HEK293T (cell line): ENCODE measurements around the gene SCLY.
"Not testable (repeated sequence)": the region's sequence is repeated elsewhere in the genome, so short reads cannot be mapped to it uniquely, and the experiment has no call there.

Source experiments
- CTCF ChIA-PET: fragments of 350-600 bp; formaldehyde crosslinking; extraction: SDS; loops from one replicate; lab custom pipeline; 2021; ENCODE audit warnings: antibody characterized with exemption, inconsistent platforms; lab: Yijun Ruan, JAX
- POLR2A ChIA-PET: fragments of 350-600 bp; formaldehyde crosslinking; extraction: SDS; loops from one replicate; lab custom pipeline; 2020; ENCODE audit warnings: antibody characterized with exemption, inconsistent platforms; lab: Yijun Ruan, JAX
- DNase-seq: peaks from one replicate; pipeline ENCODE4 v3.0.0; 2012; ENCODE audit warnings: mixed read lengths; ENCODE audit errors: extremely low spot score
- ARNT ChIP-seq: fragments of 450-650 bp; IDR thresholded peaks from 2 replicates; pipeline ENCODE4 v1.6.1; 2017; ENCODE audit warnings: mild to moderate bottlenecking
- BHLHE40 ChIP-seq: fragments of 450-650 bp; IDR thresholded peaks from 2 replicates; pipeline ENCODE4 v1.6.1; 2016; ENCODE audit warnings: mild to moderate bottlenecking, moderate library complexity, borderline replicate concordance
- CTBP1 ChIP-seq: fragments of 450-650 bp; IDR thresholded peaks from 2 replicates; pipeline ENCODE4 v1.6.1; 2016; ENCODE audit warnings: borderline replicate concordance
- ELF4 ChIP-seq: fragments of 450-650 bp; IDR thresholded peaks from 2 replicates; pipeline ENCODE4 v1.6.1; 2017; ENCODE audit warnings: antibody characterized with exemption
- FOXA1 ChIP-seq: fragments of 450-650 bp; IDR thresholded peaks from 2 replicates; pipeline ENCODE4 v1.6.1; 2016; ENCODE audit warnings: mild to moderate bottlenecking
- FOXK2 ChIP-seq: fragments of 450-650 bp; IDR thresholded peaks from 2 replicates; pipeline ENCODE4 v1.6.1; 2016; ENCODE audit warnings: mild to moderate bottlenecking
- FOXM1 ChIP-seq: fragments of 450-650 bp; IDR thresholded peaks from 2 replicates; pipeline ENCODE4 v1.6.1; 2017; ENCODE audit warnings: mild to moderate bottlenecking, borderline replicate concordance
- HDGF ChIP-seq: fragments of 450-650 bp; IDR thresholded peaks from 2 replicates; pipeline ENCODE4 v1.6.1; 2017; ENCODE audit warnings: antibody characterized with exemption, borderline replicate concordance
- L3MBTL2 ChIP-seq: fragments of 450-650 bp; conservative IDR thresholded peaks from 2 replicates; pipeline ENCODE4 v1.6.1; 2016; ENCODE audit warnings: mild to moderate bottlenecking
- LEF1 ChIP-seq: fragments of 450-650 bp; IDR thresholded peaks from 2 replicates; pipeline ENCODE4 v1.6.1; 2017; ENCODE audit warnings: mild to moderate bottlenecking, borderline replicate concordance
- NFRKB ChIP-seq: fragments of 450-650 bp; IDR thresholded peaks from 2 replicates; pipeline ENCODE4 v1.6.1; 2016; ENCODE audit warnings: mild to moderate bottlenecking, moderate library complexity
- SP1 ChIP-seq: fragments of 450-650 bp; IDR thresholded peaks from 2 replicates; pipeline ENCODE4 v1.6.1; 2017
- SUZ12 ChIP-seq: fragments of 450-650 bp; IDR thresholded peaks from 2 replicates; pipeline ENCODE4 v1.6.1; 2016; ENCODE audit warnings: mild to moderate bottlenecking
- TARDBP ChIP-seq: fragments of 450-650 bp; IDR thresholded peaks from 2 replicates; pipeline ENCODE4 v1.6.1; 2016
- ZNF384 ChIP-seq: fragments of 450-650 bp; IDR thresholded peaks from 2 replicates; pipeline ENCODE4 v1.6.1; 2016
- TF ChIP-seq, protein P1 (sequence below): fragments of 450-650 bp; IDR thresholded peaks from 2 replicates; pipeline ENCODE4 v1.6.1; 2016

Gene SCLY

DNA sequence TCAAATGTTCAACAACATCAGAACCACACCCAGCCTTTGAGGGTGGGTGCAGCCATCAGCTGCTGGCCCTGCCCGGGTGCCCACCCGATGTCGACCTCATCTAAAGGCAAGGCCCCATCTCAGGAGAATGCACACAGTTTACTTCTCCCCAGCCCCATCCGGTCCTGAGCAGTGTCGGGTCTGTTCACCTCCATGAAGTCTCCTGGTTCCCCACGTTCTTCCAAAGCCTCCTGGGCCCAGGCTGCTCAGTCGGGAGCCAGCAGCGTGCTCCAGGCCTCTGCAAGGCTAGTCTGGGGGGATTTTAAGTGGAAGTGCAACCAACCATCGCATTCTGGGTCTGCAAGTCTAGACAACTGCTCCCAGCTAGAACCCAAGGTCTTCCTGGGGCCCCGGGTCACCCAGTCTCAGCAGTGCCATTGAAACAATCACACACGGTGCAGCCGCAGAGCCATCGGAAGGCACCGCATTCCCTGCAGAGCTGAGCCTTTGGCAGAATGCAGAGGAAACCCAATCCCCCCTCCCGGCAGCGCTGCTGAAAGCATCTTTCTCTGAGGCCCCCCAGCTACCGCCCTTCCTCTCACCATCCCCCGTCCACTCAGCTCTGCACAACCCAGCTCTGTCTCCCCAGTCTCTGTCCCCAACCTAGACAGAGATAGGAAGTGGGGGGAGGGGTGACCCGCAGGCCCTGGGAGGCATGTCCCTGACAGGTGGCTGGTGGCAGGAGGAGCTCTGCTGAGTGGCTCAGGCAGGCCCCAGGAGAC, 47.8 kb downstream of the SCLY start:
- ChIA-PET POLR2A (interaction anchor here (1.1 kb wide), 1 partner anchor 10 kb away, joined by 3 read pairs; no protein-coding TSS in a partner anchor), CTCF (interaction anchor here (1.3 kb wide), 1 partner anchor 250 kb away, joined by 3 read pairs; no protein-coding TSS in a partner anchor)
- no peak for DNase-seq
- TF ChIP-seq LEF1 (no peak), SUZ12 (no peak), TARDBP (no peak), HDGF (no peak), CTBP1 (no peak), ELF4 (no peak), BHLHE40 (no peak), ZNF384 (no peak), L3MBTL2 (no peak), FOXK2 (no peak), FOXA1 (no peak), NFRKB (no peak), ARNT (no peak), FOXM1 (no peak)
- TF ChIP-seq, protein P1, sequence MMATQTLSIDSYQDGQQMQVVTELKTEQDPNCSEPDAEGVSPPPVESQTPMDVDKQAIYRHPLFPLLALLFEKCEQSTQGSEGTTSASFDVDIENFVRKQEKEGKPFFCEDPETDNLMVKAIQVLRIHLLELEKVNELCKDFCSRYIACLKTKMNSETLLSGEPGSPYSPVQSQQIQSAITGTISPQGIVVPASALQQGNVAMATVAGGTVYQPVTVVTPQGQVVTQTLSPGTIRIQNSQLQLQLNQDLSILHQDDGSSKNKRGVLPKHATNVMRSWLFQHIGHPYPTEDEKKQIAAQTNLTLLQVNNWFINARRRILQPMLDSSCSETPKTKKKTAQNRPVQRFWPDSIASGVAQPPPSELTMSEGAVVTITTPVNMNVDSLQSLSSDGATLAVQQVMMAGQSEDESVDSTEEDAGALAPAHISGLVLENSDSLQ = no peak

DNA sequence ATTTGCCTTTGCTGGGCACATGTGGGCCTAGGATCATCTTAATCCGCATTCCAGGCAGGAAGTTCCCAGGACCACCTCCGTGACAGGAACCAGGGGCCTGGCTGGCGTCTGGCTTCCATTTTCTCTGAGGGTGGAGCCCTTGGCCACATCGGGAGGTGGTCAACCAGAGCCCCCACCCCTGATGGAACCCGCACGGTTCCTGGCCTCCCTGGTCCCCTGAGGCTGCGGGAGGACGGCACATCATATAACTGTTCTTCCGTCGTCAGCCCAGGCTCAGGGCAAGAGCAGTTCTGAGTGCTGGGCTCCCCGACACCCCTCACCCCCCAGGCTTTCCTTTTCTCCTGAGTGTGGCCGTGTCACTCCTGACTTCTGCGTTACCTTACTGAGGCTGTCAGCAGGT, 52.8 kb downstream of the SCLY start:
- TF ChIP-seq, protein P1 = no peak
- TF ChIP-seq TARDBP = no peak
- no peak for TF ChIP-seq FOXA1
- no peak for TF ChIP-seq FOXM1
- no peak for TF ChIP-seq BHLHE40
- no peak for TF ChIP-seq NFRKB
- TF ChIP-seq FOXK2 = no peak
- TF ChIP-seq LEF1 = no peak
- TF ChIP-seq SP1 = no peak
- no peak for TF ChIP-seq CTBP1
- no peak for TF ChIP-seq ELF4
- no peak for TF ChIP-seq ZNF384
- no peak for TF ChIP-seq HDGF
- no peak for TF ChIP-seq ARNT
- DNase-seq = no peak
- CTCF ChIA-PET = no interaction called here
- POLR2A ChIA-PET = no interaction called here

DNA sequence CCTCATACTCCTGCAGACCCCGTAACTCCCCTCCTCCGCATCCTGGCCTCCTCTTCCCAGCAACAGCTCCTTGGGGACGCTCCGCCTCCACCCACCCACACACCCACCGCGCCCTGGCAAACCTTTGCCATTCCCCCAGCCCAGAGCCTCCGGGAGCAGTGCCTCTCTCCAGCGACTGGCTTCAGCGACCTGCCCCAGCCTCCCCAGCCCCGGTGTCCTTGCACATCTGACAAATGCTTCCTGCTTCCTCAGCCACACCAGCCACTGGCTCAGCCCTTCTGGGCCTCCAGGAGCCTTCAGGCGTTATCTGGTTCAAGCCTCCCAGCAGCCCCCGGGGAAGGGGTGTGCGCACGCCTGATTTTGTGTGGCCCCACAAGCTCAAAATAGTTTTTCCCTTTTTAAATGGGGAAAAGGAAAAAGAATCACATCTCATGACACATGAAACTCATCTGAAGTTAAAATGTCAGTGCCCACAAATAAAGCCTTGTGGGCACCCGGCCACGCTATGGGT, 53.6 kb downstream of the SCLY start:
- DNase-seq = no peak
- CTCF ChIA-PET = no interaction called here
- TF ChIP-seq CTBP1 = no peak
- no peak for TF ChIP-seq TARDBP
- no peak for TF ChIP-seq NFRKB
- no peak for TF ChIP-seq L3MBTL2
- no peak for TF ChIP-seq FOXM1
- no peak for TF ChIP-seq SUZ12
- TF ChIP-seq FOXA1 = no peak
- POLR2A ChIA-PET = no interaction called here

DNA sequence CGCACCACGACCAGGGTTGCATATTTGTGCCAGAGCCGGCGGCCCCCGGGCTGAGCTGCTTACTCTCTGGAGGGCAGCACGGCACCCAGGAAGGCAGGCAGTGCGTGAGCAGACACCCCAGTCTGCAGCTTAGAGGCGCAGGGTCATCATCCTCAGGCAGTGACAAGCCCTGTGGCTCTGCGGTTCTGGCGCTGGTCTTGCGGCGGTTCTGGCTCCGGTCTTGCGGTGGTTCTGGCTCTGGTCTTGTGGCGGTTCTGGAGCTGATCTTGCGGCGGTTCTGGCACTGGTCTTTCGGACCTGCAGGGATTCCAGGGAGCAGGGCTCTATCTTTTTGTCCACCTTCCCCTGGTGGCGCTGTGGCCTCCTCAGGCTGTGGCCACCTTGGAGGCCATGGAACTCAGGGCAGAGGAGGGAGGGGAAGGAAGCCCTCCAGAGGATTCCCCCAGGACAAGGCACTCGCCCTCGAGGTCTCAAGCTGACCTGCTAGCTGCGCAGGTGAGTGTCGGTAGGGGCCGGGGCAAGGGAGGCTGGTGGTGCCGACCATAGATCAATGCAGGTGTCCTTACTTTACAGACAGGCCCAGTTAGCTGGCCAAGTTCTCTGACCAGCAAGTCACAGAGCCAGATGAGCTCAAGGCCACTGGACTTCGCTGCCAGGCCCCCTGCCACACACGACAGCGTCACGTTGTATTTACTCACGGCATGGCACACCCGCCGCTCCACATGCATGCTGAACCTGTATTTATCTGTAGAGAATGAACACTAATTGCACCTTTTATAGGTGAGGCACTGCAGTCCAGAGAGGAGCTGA, 54.3 kb downstream of the SCLY start:
- DNase-seq = no peak
- CTCF ChIA-PET = no interaction called here
- TF ChIP-seq TARDBP (no peak), LEF1 (no peak), BHLHE40 (no peak), CTBP1 (no peak), ARNT (no peak), NFRKB (no peak), SP1 (no peak), FOXK2 (no peak), FOXM1 (no peak), HDGF (no peak), ELF4 (no peak), L3MBTL2 (no peak), FOXA1 (no peak)
- TF ChIP-seq, protein P1 = no peak
- POLR2A ChIA-PET = no interaction called here

DNA sequence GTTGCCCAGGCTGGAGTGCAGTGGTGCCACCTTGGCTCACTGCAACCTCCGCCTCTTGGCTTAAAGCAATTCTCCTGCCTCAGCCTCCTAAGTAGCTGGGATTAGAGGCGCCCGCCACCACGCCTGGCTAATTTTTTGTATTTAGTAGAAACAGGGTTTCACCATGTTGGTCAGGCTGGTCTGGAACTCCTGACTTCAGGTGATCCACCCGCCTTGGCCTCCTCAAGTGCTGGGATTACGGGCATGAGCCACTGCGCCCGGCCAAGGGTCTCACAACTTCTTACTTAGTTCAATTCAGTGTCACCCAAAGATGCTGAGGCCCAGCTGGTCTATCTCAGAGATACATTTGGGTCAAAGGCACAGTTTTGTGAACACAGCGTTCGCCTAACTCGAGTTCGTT, 54.9 kb downstream of the SCLY start:
- DNase-seq, POLR2A ChIA-PET, CTCF ChIA-PET: not testable (repeated sequence)
